ELR (cell line): Measurements from ENCODE around the gene STRN3.
"Not testable (repeated sequence)": the region's sequence is repeated elsewhere in the genome, so short reads cannot be mapped to it uniquely, and the experiment has no call there.

Experiments used
- DNase-seq: peaks from one replicate; pipeline ENCODE4 v3.0.0-alpha.2; 2015; ENCODE audit warnings: low read depth

STRN3 gene

DNA sequence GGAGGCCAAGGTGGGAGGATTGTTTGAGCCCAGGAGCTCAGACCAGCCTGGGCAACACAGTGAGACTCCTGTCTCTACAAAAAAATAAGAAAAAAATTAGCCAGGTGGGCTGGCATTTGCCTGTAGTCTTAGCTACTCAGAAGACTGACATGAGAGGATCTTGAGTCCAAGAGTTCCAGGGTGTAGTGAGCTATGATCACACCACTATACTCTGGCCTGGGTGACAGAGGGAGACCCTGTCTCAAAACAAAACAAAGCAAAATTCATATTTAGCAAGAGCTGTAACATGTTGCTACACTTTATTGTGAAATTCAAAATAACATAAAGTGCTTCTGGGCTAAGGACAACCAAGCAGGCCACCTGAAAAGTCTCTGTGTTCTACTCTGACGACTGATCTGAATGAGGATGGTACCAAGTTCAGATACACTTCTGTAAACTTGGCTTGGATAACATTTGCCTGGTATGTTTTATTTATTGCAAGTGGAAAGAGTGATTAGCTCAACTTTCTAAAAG, 11.6 kb upstream of the STRN3 start:
- DNase-seq: no peak

DNA sequence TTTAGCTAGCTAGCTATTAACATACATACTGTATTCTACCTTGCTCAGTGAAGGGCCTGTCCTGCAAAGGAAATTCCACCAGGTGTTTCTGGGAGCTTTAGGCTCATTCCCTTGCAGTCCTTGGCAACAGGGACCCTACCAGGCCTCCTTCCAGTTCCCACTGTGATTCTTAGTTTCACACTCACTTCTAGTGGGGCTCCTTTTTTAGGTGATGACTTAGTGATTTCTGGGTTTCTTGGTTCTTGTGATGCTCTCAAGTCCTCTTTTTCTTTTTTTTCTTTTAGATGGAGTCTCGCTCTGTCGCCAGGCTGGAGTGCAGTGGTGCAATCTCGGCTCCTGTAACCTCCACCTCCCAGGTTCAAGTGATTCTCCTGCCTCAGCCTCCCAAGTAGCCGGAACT, 10.4 kb upstream of the STRN3 start:
- DNase-seq: no peak

DNA sequence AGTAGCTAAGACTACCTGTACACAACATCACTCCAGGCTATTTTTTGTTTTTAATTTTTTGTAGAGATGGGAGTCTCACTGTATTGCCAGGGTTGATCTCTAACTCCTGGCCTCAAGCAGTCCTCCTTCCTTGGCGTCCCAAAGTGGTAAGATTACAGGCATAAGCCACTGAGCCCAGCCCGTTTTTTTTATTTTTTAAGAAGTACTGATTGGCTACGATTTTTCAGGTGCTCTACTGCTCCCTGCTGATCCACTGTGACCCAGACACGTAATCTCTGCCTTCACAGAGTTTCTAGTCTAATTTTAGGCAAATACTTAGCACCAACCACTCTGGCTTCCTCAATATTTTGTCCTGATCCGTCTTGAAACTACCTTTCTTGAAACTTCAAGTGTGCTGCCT, 4.3 kb upstream of the STRN3 start:
- no peak for DNase-seq

DNA sequence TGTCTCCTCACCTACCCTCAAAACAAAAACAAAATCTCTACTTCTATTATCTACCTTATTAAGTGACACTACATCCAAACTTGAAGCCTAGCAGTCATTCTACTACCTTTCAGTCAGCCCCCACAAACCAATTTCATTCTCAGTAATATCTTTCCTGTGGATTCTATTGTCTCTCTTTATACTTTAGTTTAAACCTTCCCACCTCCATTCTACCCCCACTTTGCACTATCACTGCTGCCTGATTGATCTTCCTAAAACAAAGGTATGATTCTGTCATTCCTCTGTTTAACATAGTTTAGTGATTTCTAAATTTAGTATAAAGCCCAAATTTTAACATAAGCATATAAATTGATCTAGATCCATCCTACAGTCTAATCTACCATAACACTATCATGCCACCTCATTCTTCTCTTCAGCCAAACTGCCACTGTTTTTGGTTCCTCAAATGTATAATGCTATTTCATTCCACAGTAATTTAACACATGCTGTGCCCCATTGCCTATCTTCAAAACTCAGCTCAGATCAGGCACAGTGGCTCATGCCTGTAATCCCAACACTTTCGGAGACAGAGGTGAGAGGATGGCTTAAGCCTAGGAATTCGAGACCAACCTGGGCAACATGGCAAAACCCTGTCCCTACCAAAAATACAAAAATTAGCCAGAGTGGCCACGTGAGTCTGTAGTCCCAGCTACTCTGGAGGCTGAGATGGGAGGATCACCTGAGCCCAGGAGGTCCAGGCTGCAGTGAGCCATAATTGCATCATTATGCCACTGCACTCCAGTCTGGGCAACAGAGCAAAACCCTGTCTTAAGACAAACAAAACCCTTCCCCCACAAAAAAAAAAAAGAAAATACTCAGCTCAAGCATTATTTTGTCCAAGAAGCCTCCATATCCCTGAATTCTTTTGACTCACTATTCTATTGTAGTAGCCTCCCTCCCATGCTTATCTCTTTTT, 3.1 kb upstream of the STRN3 start:
- no peak for DNase-seq

- no peak for DNase-seq
Observed at GRCh38 chr14:31027847-31028246, 1.7 kb upstream of the STRN3 start.

GRCh38 chr14:31026450-31027235, 464 bp upstream of the STRN3 start:
- peak; percentile 98 for DNase-seq

DNA sequence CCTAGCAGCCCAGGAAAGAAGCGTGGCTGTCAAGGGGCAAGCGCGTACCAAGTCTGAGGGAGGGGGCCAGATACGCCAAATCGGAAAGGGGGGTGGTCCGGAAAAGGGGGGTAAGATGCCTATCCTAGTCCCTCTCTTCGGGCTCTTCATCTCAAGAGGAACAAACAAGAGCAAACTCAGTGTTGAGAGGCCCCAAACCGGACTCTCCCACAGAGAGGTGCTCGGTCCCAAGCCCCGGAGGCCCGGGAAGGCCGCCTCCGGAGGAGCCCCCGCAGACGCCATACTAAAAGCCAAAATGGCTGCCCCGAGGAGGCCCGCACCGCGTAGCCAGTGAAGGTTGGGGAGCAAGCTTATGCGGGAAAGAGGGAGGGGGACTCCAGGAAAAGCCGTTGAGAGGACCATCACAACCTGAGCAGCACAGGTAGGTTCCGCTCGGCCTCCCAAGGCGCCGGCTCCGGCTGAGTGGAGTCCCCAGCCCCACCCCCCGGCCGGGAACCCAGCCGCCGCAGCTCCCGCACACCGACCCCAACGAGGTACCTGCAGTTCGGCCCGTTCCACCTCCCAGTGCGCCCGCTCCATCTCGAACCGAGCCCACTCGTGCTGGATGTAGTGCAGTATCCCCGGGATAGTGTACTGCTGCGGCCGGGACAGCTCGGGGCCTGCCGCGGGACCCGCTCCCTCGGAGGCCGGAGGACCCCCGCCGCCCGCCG, 657 bp downstream of the STRN3 start, which contains the start of gene AP4S1:
AP4S1 (plus strand) TSS at position 283 of the 710 bp plus-strand sequence. CDS start 40,548 bp downstream, outside the sequence.
- peak; percentile 59 for DNase-seq

DNA sequence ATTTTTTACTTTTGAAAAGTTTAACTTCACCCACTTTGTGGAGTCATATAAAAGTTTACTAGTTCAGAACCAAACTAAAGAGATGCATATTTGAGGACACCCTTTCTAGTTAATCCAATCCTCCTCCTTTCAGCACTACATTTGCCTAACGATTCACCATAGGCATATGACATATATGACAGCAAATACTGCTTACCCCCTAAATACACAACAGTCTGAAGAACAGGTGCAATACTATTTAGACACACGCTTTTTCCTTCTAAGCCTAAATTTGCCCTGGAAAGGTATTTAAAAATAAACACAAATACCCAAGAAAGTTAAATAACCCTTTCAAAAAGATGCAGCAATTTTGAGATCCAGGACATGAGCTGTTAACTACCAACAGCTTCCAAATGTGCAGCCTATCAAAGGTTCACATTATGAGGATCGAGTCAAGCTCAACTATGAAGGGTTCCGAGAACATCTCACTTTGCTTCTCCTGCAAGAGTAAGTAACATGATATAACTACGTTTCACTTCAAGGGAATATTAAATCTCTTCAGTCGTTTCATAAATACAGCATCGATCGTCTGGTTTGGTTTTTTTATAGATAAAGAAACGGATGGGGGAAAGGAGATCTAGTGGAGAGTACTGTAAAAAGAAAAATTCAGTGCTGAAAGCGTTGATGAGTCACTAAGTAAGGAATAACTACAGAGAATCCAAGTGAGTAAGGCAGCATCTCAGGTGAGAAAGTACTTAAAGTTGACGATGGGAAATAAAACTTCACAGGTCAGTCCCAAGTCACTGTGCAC, 1.4 kb downstream of the STRN3 start:
- DNase-seq: peak; percentile 63

DNA sequence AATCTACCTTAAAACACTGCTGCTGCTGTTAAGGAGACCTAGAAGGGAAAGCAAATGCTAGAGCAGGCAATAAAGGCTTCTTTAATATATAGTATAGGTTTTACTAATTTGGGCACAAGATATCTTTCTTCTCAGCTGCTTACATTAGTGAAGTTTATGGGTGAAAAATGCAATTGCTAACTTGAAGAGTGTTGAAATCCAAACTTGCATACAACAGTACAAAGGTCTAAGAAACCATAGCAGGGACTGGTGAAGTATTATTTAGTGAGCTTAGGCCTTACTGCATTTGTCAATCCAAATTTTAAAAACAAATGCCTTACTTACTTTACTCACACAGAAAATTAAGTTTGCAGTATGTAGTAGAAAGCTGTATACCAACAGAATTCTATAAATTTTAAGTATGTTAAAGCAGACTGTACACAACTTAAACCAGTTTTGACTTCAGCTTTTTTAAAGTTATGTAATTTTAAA, 2.1 kb downstream of the STRN3 start:
- no peak for DNase-seq

- DNase-seq: no peak
Observed at GRCh38 chr14:31022386-31022785, 3.8 kb downstream of the STRN3 start.

GRCh38 chr14:31021576-31021949, 4.6 kb downstream of the STRN3 start:
- no peak for DNase-seq

DNA sequence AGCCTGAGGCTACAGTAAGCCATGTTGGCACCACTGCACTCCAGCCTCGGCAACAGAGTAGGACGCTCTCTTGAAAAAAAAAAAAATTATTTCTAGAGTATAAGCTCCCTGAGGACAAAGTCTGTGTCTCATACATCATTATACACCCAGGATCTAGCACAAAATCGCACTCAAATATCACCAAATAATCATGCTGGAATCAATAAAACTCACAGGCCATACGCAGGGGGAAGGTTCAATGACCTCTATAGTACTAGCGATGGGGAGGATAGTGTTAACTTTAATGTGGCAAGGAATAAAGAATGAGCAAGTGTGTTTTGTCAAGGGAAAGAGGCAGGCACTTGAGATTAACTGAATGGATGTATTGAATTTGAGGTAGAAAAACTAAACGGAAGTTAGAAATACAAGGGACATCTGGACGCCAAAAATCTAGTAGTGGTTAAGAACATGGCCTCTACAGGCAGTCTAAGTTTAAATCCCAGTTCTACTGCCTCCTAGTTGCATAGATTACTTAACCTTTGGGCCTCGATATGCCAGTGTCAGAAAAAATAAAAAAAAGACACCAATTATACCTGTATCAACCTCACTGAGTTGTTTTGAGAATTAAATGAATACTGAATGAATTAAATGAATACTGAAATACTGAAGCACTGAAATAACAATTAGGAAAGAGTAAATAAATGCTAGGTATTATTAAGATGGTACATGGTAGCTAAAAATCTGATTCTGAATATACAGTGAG, 5.2 kb downstream of the STRN3 start:
- DNase-seq: no peak

GRCh38 chr14:31018057-31018645, 8.0 kb downstream of the STRN3 start:
- DNase-seq: no peak

DNA sequence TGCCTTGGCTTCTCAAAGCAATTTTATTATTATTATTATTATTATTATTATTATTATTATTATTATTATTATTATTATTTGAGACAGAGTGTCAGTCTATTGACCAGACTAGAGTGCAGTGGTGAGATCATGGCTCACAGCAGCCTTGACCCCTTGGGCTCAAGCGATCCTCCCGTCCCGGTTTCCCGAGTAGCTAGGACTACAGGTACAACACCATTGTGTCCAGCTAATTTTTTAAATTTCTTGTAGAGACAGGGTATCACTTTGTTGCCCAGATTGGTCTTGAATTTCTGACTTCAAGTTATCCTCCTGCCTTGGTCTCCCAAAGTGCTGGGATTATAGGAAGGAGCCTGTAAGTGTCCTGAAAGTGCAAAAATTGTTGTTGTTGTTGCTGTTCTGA, 12.3 kb downstream of the STRN3 start:
- no peak for DNase-seq

GRCh38 chr14:31010935-31011334, 15.2 kb downstream of the STRN3 start:
- DNase-seq: no peak

DNA sequence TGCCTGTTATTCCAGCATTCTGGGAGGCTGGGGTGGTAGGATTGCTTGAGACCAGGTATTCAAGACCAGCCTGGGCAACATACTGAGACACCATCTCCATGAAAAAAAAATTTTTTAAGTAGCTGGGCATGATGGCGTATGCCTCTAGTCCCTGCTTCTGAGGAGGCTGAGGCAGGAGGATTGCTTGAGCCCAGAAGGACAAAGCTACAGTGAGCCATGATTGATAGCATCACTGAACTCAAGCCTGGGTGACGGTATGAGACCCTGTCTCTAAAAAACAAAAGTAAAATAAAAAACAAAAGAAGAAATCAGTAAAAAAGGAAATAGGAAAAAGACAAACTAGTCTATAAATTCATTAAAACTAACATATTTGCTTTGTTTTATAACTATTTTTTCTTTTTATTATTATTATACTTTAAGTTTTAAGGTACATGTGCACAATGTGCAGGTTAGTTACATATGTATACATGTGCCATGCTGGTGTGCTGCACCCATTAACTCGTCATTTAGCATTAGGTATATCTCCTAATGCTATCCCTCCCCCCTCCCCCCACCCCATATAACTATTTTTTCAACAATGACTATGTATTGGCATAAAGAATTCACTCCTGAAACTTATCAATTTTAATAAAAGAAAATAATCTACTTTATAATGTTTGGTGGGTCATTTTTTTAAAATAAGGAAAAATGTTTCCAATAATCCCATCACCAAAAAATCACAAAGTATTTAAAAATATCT, 16.2 kb downstream of the STRN3 start:
- DNase-seq: no peak

DNA sequence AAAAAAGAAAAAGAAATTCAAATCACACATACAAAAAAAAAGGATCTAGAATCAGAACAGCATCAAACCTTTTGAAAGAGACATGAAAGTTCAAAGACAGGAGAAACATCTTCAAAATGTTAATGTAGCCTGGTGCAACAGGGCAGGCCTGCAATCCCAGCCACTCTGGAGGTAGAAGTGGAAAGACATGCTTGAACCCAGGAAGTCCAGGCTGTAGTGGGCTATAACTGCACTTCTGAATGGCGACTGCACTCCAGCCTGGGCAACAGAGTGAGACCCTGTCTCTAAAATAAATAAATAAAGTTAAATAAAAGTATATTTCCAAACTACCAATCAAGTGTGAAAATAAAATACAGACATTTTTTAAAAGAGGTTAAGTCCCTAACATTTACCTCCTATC, 19.5 kb downstream of the STRN3 start:
- DNase-seq: no peak

GRCh38 chr14:31004007-31004406, 22.2 kb downstream of the STRN3 start:
- DNase-seq: not testable (repeated sequence)

DNA sequence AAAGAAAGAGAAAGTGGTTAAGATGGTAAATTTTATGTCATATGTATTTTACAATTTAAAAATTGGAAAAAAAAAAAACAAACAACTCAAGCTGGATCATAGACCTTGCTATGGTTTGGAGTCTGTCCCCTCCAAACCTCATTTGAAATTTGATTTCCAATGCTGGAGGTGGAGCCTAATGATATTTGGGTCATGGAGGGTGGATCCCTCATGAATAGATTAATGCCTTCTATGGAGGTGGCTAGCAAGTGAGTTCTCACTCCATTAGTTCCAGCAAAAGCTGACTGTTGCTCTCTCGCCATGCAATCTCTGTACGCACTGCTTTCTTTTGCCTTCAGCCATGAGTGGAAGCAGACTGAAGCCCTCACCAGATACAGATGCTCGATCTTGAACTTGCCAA, 22.9 kb downstream of the STRN3 start:
- no peak for DNase-seq

- DNase-seq: no peak
Observed at GRCh38 chr14:31001339-31001658, 24.9 kb downstream of the STRN3 start.
